ENCODE results near the gene HNRNPH2. TPM values are rescaled to one million over a fixed set of nuclear protein-coding genes. Genes with fewer than 3 reads are reported as not detected.

The HNRNPH2 gene
- total RNA-seq, 1 donor from 2014 or later: 54.4 TPM

DNA sequence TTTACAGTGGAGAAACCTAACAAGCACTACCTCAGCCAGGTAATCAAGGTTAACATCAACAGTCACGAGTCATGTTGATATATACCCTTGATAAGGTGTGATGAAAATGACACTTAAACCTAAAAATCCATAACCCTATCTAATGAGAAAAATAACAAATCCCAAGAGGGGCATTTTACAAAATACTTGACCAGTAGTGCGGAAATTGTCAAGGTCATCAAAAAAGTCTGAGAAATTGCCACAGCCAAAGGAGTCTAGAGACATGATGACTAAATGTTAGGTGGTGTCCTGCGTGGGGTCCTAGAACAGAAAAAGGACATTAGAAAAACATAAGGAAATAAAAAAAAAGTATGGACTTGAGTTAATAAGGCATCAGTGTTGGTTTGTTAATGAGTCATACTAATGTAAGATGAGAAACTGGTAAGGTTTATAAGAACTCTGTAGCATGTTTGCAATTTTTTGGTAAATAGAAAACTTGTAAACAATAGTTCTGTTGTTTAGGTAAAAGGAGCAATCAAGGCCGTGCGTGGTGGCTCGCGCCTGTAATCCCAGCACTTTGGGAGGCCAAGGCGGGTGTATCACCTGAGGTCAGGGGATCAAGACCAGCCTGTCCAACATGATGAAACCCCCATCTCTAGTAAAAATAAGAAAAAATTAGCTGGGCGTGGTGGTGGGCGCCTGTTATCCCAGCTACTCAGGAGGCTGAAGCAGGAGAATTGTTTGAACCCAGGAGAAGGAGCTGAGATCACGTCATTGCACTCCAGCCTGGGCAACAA lies 14.3 kb upstream of the HNRNPH2 start:
- DNase-seq: no peak
- ATAC-seq: no peak
- intact Hi-C loops (cut with micrococcal nuclease): no loop called here

DNA sequence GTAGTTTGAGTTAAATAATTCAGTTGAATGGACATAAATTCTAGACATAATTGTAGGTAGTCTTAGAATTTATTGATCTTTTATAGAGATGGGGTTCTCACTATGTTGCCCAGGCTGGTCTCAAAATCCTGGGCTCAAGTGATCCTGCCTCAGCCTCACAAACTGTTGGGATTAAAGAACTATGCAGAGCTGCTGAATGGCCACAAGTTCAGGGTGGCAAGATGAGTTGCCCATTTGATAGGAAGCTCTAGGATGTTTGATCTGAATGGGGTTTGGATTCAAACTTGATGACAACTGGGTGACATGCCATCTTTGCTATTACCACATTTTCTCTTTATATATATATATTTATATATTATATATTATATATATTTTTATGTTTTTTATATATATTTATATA lies 13.7 kb upstream of the HNRNPH2 start:
- no peak for DNase-seq
- intact Hi-C loops (cut with micrococcal nuclease): no loop called here
- no peak for ATAC-seq

DNA sequence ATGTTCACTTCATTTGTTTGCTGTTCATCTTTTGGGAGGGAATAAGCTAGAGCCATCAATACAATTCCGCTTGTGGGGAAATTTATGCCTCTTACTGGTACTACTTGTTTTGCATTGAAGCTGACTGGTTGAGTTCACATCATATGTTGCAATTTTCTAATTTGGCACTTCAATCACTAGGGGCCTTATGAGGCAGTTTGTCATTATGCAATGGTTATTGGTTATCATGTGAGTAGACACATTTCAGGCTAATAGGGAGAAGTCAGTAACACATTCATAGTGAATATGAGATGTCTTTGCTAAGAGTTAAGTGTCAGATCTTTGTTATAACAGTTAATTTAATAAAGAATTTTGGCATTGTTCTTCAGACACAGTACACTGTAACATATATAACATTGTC lies 12.2 kb upstream of the HNRNPH2 start:
- DNase-seq (no peak), ATAC-seq (no peak)
- intact Hi-C loops (cut with micrococcal nuclease): no loop called here

DNA sequence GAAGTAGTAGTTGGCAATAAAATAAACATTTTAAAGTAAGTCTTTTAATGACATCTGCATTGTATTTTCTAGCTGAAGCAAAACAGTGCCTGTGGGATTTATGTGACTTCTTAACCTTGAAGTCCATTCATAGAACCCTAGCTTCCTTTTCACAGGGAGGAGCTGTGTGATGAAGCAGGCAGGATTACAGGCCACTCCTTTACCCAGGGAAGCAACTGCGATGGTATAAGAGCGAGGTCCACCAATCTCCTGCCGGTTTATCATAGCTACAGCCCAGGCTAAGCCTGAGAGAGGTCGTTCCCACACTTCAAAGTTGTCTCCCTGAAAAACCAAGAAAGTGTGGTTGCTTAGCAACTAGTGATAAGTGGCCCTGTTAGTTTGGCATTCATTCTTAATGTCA lies 10.2 kb upstream of the HNRNPH2 start:
- no peak for DNase-seq
- intact Hi-C loops (cut with micrococcal nuclease): no loop called here
- no peak for ATAC-seq

DNA sequence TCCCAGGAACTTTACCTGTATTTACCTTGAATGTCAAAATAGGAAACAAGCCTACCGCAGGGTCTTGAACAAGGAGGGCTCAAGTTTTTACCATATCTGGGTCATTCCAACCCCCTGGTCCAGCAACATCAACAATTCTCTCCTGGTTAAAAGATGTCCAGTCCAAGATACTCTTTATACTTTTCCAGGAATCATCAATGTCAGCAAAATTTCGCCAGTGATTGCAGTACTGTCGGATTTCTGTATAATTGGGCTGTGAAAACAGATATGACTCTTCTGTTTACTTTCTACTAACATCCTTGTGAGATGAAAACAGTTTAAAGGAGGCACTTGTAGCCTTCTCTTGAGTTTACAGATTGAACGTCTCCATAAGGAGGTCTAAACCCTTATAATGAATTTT lies 9.3 kb upstream of the HNRNPH2 start:
- DNase-seq: no peak
- intact Hi-C loops (cut with micrococcal nuclease): no loop called here
- no peak for ATAC-seq

DNA sequence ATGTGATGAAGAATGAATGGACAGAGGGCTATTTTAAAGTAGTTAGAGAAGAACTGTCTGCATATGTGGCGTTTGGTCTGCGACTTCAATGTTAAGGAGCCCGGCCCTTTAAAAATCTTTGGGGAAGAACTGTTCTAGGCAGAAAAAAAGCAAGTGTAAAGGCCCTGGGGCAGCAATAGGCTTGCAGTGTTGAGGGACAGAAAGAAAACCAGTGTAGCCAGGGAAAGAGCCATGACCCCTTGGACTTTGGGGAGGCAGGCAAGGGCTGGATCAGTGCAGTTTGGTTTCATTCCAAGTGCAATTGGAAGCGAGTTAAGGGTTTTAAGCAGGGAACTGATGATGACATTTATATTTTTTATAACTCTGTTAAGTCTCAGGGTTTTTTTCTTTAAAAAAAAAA lies 8.2 kb upstream of the HNRNPH2 start:
- intact Hi-C loops (cut with micrococcal nuclease): no loop called here
- DNase-seq (no peak), ATAC-seq (no peak)

DNA sequence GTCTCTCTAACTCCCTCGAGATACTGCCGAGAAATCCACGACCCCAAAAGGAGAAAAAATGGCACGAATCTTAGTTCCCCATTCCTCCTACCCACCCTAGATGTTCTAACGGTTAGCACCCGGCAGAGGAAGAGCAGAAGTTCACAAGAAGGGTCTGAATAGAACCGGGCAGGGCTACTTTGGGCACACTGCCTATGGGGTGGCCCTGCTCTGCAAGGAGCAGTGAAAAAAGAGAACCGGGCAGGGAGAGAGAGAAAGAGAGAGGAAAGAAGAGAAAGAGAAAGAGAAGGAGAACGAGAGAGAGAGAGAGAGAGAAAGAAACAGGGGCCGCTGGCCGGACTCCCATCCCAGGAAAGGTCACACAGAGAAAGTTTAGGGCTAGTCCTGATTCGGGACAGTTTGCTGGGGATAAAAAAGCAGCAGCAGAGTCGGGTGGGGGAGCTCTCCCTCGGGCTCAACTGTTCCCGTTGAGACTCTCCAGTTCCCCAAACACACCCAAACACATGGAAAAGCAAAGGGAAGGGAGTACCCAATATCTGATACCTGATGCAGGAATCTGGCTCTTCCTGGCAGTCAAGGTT lies 765 bp upstream of the HNRNPH2 start:
- no peak for DNase-seq
- peak; percentile 7 for ATAC-seq
- intact Hi-C loops (cut with micrococcal nuclease): no loop called here

DNA sequence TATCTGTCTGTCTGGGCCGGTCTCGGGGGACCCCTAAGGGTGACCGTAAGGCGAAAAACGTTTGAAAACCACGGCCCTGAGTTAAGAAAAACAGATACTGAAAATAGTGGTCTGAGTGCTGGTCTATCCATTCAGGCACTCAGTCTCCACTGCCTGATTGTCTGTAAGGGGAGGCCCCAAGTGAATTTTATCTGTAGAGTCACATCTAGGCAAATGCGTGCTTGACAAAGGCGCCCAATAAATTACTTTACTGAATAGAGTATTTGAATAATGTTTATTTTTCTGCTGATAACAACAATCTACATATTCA lies 465 bp downstream of the HNRNPH2 start:
- intact Hi-C loops (cut with micrococcal nuclease): no loop called here
- ATAC-seq (peak; percentile 3), DNase-seq (no peak)

DNA sequence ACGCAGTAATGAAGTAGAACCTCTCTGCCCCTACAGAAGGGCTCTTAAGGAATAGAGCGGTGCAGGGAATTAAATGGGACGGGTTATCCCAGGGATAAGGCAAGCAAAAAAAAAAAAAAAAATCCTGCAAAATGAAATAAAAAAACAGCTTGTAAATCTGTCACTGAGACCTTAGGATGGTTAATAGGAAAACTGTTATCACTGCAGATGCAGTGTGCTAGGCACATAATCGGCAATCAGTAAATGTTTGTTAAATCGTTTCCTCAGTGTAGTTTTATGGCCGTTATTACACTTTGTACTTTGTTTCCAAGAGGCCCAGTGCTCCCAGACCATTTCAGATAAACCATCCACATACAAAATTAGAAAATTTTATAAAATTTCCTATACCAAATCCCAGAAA lies 1.0 kb downstream of the HNRNPH2 start:
- no peak for ATAC-seq
- intact Hi-C loops (cut with micrococcal nuclease): no loop called here
- no peak for DNase-seq

DNA sequence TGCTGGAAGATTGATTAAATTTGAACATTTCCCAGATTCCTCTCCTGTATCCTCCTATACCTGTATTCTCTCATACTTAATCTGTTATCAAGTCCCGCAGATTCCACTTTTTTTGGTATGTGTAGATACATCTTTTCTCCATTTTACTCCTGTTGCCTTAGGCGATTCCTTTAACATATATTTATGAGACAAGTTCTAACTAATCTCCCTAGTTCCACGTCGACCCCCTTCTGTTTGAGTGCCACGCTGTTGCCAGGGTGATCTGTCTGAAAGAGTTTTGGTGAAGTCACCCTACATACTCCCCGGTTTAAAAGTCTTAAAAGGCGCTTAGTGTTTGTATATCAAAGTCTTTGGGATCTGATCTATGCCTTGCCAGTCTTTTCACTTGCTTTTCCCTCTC lies 2.4 kb downstream of the HNRNPH2 start:
- ATAC-seq: no peak
- intact Hi-C loops (cut with micrococcal nuclease): loop anchor here (5.0 kb wide), 1 partner anchor 387 kb away; no protein-coding TSS in a partner anchor
- no peak for DNase-seq

DNA sequence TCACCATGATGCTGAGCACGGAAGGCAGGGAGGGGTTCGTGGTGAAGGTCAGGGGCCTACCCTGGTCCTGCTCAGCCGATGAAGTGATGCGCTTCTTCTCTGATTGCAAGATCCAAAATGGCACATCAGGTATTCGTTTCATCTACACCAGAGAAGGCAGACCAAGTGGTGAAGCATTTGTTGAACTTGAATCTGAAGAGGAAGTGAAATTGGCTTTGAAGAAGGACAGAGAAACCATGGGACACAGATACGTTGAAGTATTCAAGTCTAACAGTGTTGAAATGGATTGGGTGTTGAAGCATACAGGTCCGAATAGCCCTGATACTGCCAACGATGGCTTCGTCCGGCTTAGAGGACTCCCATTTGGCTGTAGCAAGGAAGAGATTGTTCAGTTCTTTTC lies 4.0 kb downstream of the HNRNPH2 start:
- intact Hi-C loops (cut with micrococcal nuclease): loop anchor here (5.0 kb wide), 1 partner anchor 385 kb away; no protein-coding TSS in a partner anchor
- no peak for ATAC-seq

DNA sequence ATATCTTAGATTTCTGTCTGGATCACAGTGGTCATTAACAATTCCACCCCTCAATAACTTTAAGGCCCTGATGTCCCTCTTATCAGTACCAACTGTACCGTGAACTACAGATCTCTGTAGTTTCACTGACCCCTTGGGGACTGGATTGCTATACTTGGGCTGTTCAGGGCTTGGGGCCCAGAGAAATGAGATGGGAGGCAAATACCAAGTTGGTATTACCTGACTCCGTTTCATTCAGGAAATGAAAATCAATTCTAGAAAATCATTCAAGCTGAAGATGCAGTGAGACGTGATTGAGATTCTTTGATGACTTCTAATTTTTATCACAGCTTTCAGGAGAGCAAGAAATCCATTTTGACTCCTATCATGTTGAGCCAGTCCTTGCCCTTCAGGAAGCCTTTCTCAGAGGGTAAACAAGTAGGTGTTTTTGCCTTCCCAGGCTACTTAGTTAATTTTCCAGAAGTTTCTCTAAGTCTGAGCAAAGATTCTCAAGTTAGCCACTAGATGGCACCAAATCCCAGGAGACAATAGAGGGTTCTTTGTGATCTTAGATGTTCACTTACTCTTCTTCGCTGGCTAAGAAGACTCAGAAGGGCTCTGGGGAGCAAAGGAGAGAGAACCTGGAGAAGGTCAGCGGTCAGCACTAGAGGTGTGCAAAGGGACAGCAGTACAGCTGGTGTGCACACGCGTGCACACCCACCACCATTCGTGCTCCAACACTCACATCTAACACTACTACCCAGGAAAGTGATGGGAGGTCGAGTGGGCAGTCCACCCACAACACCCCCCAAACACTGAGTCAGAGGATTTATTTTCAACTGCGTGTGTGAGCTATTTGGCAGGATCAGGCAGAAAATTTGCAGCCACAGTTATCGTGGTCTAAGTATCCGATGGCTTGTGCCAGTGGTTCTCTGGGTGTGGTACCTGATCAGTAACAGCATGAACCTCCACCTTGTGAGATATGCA lies 7.4 kb downstream of the HNRNPH2 start:
- DNase-seq: no peak
- intact Hi-C loops (cut with micrococcal nuclease): no loop called here
- ATAC-seq: peak; percentile 47

More for the DNA sequence above, 4.0 kb downstream of the HNRNPH2 start:
- DNase-seq: no peak

DNA sequence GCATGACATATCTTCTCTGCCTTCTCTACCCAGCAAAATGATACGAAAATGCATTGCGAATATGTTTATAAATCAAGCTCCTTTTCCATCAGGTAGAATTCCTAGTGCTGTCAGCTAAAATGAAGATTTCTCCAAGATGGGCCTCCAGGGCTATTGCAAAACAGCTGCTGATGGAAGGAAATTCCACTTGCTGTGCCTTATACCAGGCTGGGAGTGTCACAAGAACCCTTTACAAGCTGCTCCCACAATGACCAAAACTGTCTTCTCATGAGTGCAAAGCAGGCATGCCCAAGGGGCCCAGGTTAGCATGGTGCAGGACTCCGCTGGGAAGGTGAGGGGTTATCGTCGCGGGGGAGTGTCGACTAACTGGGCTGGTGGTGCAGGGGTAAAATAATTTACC lies 8.7 kb downstream of the HNRNPH2 start:
- DNase-seq (no peak), ATAC-seq (no peak)
- intact Hi-C loops (cut with micrococcal nuclease): no loop called here

DNA sequence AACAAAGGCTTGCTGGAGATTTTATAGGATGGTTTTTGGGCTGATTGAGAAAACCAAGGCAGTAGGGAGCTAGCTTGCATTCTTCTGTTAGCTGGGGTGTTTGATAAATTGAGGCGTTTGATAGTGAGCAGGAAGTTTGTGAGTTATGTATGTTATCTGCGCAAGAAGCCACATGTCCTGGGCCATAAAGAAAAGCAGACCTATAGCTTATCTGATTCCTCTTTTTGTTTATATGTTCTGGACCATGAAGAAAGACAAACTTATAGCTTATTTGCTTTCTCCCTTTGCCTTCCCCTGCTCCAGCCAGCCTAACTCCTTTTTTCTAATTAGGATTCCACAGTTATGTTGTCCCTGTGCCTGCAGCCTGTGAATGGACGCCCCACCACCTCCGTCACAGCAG lies 9.2 kb downstream of the HNRNPH2 start:
- ATAC-seq (no peak), DNase-seq (no peak)
- intact Hi-C loops (cut with micrococcal nuclease): no loop called here

DNA sequence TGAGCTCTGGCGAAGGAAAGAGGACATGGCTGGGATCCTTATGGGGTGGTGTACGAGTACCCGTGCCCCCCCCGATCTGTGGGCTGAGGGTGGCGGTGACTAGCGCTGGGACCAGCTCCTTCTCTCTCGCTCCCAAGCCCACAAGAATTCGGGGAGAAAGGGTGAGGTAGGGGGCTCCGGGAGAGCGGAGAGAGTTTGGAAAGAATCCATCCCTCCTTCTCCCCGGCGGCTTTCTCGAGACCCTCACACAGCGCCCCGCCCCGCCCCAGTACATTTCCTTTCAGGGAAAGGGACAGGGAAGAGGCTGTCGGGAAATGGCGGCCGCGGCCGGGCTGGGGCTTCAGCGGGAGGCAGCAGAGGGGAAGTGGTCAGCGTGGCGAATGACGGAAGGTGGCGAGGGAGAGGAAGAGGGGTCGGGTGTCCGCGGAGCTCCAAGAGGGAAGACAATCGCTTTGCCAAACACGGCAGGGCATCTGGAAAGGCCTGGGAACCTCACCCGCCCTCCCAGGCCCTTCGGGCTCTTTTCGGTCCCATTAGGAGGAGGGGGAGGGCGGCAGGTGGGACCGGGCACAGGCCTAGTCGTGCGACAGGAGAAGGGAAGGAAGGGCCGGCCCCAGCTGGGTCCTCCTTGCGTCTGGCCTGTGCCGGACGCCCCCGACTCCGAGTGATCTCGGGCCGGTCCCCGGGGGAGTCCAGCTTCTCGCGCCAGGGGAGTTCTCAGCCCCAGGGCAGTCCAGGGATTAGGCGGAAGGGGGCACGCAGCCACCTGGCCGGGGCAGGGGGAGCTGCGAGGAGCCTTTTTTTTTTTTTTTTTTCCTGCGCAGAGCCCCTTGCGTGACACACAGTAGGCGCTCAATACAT lies 10.2 kb downstream of the HNRNPH2 start:
- DNase-seq (peak; percentile 83), ATAC-seq (peak; percentile 92)

DNA sequence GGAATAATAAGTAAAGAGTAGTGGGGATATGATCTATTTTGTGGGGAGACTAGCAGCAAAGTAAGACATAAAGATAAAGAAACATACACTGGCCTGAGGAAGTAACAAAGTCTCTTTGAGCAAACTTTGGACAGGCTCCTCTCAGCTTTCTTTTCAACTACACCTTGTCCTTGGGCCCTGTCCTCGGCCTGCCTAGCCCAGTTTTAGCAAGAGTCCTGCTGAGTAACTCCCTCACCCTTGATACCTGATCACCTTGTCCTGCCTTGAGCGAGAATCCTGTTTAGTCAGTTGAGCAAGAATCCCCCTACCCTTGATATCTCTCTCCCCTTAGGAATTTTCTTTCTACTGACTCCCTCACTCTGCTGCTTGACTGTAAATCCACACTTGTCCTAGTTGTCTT lies 11.5 kb downstream of the HNRNPH2 start:
- intact Hi-C loops (cut with micrococcal nuclease): no loop called here
- ATAC-seq (no peak), DNase-seq (no peak)

More for the DNA sequence above, 10.2 kb downstream of the HNRNPH2 start:
- intact Hi-C loops (cut with micrococcal nuclease): no loop called here

DNA sequence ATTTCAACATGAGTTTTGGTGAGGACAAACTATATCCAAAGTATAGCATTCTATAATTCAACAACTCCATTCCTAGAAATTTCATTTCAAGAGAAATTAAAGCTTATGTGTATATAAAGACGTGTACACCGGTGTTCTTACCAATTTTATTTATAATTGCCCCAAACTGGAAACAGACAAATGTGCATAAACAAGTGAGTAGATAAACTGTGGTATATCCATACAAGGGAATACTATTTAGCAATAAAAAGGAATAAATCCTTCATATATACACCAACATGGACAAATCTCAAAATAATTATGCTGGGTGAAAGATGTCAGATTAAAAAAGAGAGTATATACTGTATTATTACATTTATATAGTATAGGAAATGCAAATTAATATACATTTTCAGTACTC lies 19.9 kb downstream of the HNRNPH2 start:
- DNase-seq (no peak), ATAC-seq (no peak)
- intact Hi-C loops (cut with micrococcal nuclease): no loop called here

DNA sequence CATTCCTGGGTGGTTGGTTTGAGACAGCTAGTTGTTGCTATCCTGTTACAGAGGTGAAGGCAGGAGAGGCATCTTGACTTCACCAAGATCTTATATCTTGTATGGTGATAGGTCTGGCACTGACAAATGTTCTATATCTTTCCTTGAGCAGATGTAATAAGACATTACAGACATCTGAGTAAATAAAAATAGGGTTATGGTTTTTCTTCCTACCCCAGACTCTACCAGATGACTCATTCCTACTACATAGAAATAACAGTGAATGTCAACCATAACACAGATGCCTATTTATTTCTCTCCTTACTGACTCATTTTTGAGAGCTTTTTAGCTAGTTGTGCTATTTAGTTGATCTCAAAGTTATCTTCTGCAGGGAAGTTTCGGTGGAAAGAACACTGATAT lies 21.9 kb downstream of the HNRNPH2 start:
- ATAC-seq (no peak), DNase-seq (no peak)
- intact Hi-C loops (cut with micrococcal nuclease): no loop called here

DNA sequence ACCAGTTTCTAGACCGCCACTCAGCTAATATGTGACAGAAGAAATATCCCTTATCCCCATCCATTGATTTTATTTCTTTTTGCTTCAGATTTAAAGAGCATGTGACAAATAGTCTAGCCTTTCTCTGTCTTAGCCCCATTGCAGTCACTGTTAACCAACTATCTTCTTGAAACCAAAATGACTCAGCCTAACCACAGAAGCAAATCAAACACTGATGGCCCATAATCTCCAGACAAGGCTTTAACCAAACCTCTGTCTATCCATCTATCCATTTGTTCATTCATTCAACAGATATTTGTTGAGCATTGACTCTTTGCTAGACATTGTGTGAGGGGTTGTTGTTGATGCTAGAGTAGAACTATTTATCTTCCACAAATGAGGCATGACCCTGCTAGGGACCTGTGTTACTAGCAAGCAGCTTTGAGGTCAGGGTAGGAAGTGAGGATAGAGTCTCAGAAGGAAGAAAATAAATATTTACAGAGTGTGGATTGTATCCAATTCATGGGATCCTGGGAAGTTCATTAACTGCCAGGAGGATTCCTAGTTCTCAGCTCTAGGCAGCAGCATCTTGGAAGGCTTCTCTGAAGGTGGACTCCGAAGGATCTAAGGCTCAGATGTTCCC lies 22.5 kb downstream of the HNRNPH2 start:
- intact Hi-C loops (cut with micrococcal nuclease): no loop called here
- ATAC-seq (no peak), DNase-seq (no peak)

All from left ventricle myocardium superior (tissue), 1 donor.